Endothelial cell of umbilical vein (primary cell): Measurements from ENCODE around the gene ZNF274. TPM values are rescaled to one million over a fixed set of nuclear protein-coding genes. Genes with fewer than 3 reads are reported as not detected.

ENCODE experiments used
- BruUV-seq: library from RNA; stranded (reverse); fragments of 400-500 nt; replicated peaks from 2 replicates; lab custom pipeline; 2021; lab: Mats Ljungman, UMichigan
- CTCF ChIA-PET: fragments of 300-600, 350-600 bp; sonication (Branson Sonifier 250); formaldehyde crosslinking; loops from one replicate; lab custom pipeline; 2021; ENCODE audit warnings: antibody characterized with exemption, inconsistent platforms; lab: Charles Lee
- POLR2A ChIA-PET: fragments of 300-600, 350-600 bp; sonication (Branson Sonifier 250); formaldehyde crosslinking; loops from one replicate; lab custom pipeline; 2021; ENCODE audit warnings: antibody characterized with exemption, inconsistent platforms; lab: Charles Lee
- DNase-seq: peaks from one replicate; pipeline ENCODE4 v3.0.0-alpha.2; 2011; ENCODE audit warnings: low read depth, low spot score
- FAIRE-seq: peaks from 2 replicates; lab custom pipeline; 2011; peaks lifted over from hg19 to GRCh38; lab: Jason Lieb, UNC
- H2AFZ ChIP-seq: 2 replicates; pipeline ENCODE4 v1.6.0; 2012; ENCODE audit warnings: low read depth, low read length, control low read depth, inconsistent platforms
- H3K27ac ChIP-seq: 2 replicates; pipeline ENCODE4 v1.5.1; 2011; ENCODE audit warnings: low read depth, mild to moderate bottlenecking, control low read depth, low read length, moderate library complexity; ENCODE audit not compliant: insufficient read depth
- H3K27me3 ChIP-seq, 2 experiments: 2 replicates each; pipeline versions ENCODE4 v1.6.0 to v1.6.1; 2011; ENCODE audit warnings: low read length in 2 of 2, mixed read lengths in 1 of 2; ENCODE audit not compliant: control insufficient read depth in 2 of 2, insufficient read depth in 2 of 2
- H3K36me3 ChIP-seq, 2 experiments: 2 replicates in 1 of 2; 3 replicates in 1 of 2; pipeline ENCODE4 v1.5.1; 2011; ENCODE audit warnings: low read length in 2 of 2, mild to moderate bottlenecking in 1 of 2, moderate library complexity in 1 of 2; ENCODE audit not compliant: control insufficient read depth in 2 of 2, insufficient read depth in 2 of 2; ENCODE audit errors: extremely low read depth in 1 of 2
- H3K4me1 ChIP-seq: 3 replicates; pipeline ENCODE4 v1.5.1; 2011; ENCODE audit warnings: mild to moderate bottlenecking, low read length; ENCODE audit not compliant: control insufficient read depth, insufficient read depth; ENCODE audit errors: extremely low read depth
- H3K4me2 ChIP-seq: 2 replicates; pipeline ENCODE4 v1.6.1; 2011; ENCODE audit warnings: low read length, control low read depth, mixed read lengths; ENCODE audit not compliant: insufficient read depth
- H3K4me3 ChIP-seq, 3 experiments: fragments of 200-600 bp in 1 of 3; sonication (generic), shearing (Covaris generic) in 1 of 3; replicated peaks in 1 of 3; 2 replicates each; pipeline ENCODE4 v1.5.1; 2011 to 2016; ENCODE audit warnings: control low read depth in 3 of 3, low read length in 3 of 3, mild to moderate bottlenecking in 2 of 3, inconsistent platforms in 1 of 3, low read depth in 1 of 3, moderate library complexity in 1 of 3; ENCODE audit not compliant: insufficient read depth in 1 of 3
- H3K79me2 ChIP-seq: 2 replicates; pipeline ENCODE4 v1.6.0; 2012; ENCODE audit warnings: low read length, inconsistent platforms; ENCODE audit not compliant: control insufficient read depth, insufficient read depth
- H3K9ac ChIP-seq: replicated peaks from 2 replicates; pipeline ENCODE3; 2011; ENCODE audit warnings: low read length, control low read depth; ENCODE audit not compliant: insufficient read depth; ENCODE audit errors: extremely low read depth
- H3K9me1 ChIP-seq: replicated peaks from 3 replicates; pipeline ENCODE4 v1.6.0; 2011; ENCODE audit warnings: mild to moderate bottlenecking, low read length; ENCODE audit not compliant: control insufficient read depth, insufficient read depth; ENCODE audit errors: extremely low read depth
- H3K9me3 ChIP-seq: replicated peaks from 2 replicates; pipeline ENCODE4 v1.5.1; 2012; ENCODE audit warnings: low read length, inconsistent platforms; ENCODE audit not compliant: control insufficient read depth, insufficient read depth
- H4K20me1 ChIP-seq: replicated peaks from 2 replicates; pipeline ENCODE3; 2011; ENCODE audit warnings: mild to moderate bottlenecking, low read length; ENCODE audit not compliant: control insufficient read depth, insufficient read depth; ENCODE audit errors: extremely low read depth
- CTCF ChIP-seq, 2 donors: IDR thresholded peaks; 1 replicate in 1 of 2; 2 replicates in 1 of 2; pipeline ENCODE4 v1.5.1; 2011; ENCODE audit warnings: low read length in 2 of 2, mild to moderate bottlenecking in 2 of 2, moderate library complexity in 2 of 2, control low read depth in 1 of 2, inconsistent platforms in 1 of 2, low read depth in 1 of 2; ENCODE audit not compliant: insufficient read depth in 1 of 2; ENCODE audit errors: extremely low read depth in 1 of 2
- EZH2 ChIP-seq: IDR thresholded peaks from 2 replicates; pipeline ENCODE4 v1.6.1; 2012; ENCODE audit warnings: borderline replicate concordance, low read depth, mild to moderate bottlenecking, moderate library complexity, low read length, inconsistent platforms; ENCODE audit not compliant: severe bottlenecking
- FOS ChIP-seq: IDR thresholded peaks from 2 replicates; pipeline ENCODE4 v1.6.1; 2011; ENCODE audit warnings: mild to moderate bottlenecking, low read length, moderate library complexity, borderline replicate concordance; ENCODE audit not compliant: insufficient read depth
- GATA2 ChIP-seq: IDR thresholded peaks from 2 replicates; pipeline ENCODE4 v1.7.0; 2011; ENCODE audit warnings: low read depth, mild to moderate bottlenecking, moderate library complexity, mixed read lengths, low read length; ENCODE audit not compliant: insufficient read length, insufficient read depth
- JUN ChIP-seq: IDR thresholded peaks from 2 replicates; pipeline ENCODE4 v1.6.1; 2011; ENCODE audit warnings: borderline replicate concordance, low read depth; ENCODE audit not compliant: insufficient read length, insufficient read depth
- MAX ChIP-seq: IDR thresholded peaks from 2 replicates; pipeline ENCODE4 v1.6.1; 2011; ENCODE audit not compliant: insufficient read depth, insufficient read length
- MYC ChIP-seq: IDR thresholded peaks from one replicate; pipeline ENCODE4 v1.6.1; 2011; ENCODE audit warnings: mild to moderate bottlenecking, low read depth, low read length
- POLR2A ChIP-seq: IDR thresholded peaks from 2 replicates; pipeline ENCODE4 v1.6.1; 2012; ENCODE audit warnings: low read depth, mild to moderate bottlenecking, control low read depth, low read length
- POLR2AphosphoS5 ChIP-seq: IDR thresholded peaks from 2 replicates; pipeline ENCODE4 v1.6.1; 2012; ENCODE audit warnings: low read depth, mild to moderate bottlenecking, control low read depth, low read length, moderate library complexity; ENCODE audit not compliant: insufficient read depth
- dilution Hi-C: fragments of 300-500 bp; cut with MboI; formaldehyde crosslinking; loops from one replicate; pipeline ENCODE4 v1.15.0; 2019; ENCODE audit warnings: low sequenced_read_pairs; ENCODE audit not compliant: extremely low pct_ligation_motif_present
- intact Hi-C: fragments of 100-400 bp; cut with micrococcal nuclease; formaldehyde crosslinking; loops from one replicate; pipeline ENCODE4 v1.10.0; 2022
- polyA plus RNA-seq, 4 experiments: library from polyadenylated mRNA; depleted of rRNA in 3 of 4; stranded (reverse) in 3 of 4; unstranded in 1 of 4; fragments of >200 nt; gene quantifications; 2 replicates each; pipeline versions ENCODE4 v1.2.1 to v1.2.3, GENCODE V29; 2011 to 2012; ENCODE audit warnings: missing spikeins in 1 of 4
- total RNA-seq: library from RNA; stranded (reverse); gene quantifications from 2 replicates; pipeline ENCODE4 v1.2.3, GENCODE V29; 2021

ZNF274 gene
- total and polyA plus RNA-seq, 2 donors (not counting 3 experiments of a cell fraction or from before 2014, with no cell fraction given), result 10.1 to 18.3 TPM

- FAIRE-seq (no peak), DNase-seq (no peak)
- TF ChIP-seq EZH2 (no peak), JUN (no peak), FOS (no peak), MYC (no peak), POLR2AphosphoS5 (no peak), CTCF (IDR thresholded peaks at IDR 0.05; ENCODE audit: extremely low read depth in 1 of 2, insufficient read depth in 1 of 2, low read depth in 1 of 2, low read length in 2 of 2) (no peak), POLR2A (no peak), GATA2 (no peak), MAX (no peak)
- peaks cover 10% of the 10 kb centered on the region for H3K4me1 ChIP-seq
- no peaks in the 10 kb centered on the region for H3K27me3 ChIP-seq
- intact Hi-C loops, result loop anchor here (1.0 to 2.0 kb wide), 8 partner anchors 50 to 291 kb away; partner anchors contain the start of genes ERVK3-1, ZBTB45, ZNF324 and ZNF497
- ChIA-PET POLR2A (interaction anchor here (1.5 kb wide), 1 partner anchor 77 kb away, joined by 5 read pairs; the partner anchor contains the start of gene ERVK3-1), CTCF (interaction anchor here (0.6 to 2.4 kb wide), 9 partner anchors 9 to 84 kb away, joined by 3 to 11 read pairs (median 4); partner anchors contain the start of gene ZNF274)
- peak overlapping the region; percentile 42 for H3K27ac ChIP-seq
- H3K9me3 ChIP-seq, result no peaks in the 10 kb centered on the region
- no peaks in the 10 kb centered on the region for H4K20me1 ChIP-seq
- H3K9me1 ChIP-seq, result no peaks in the 10 kb centered on the region
- H2AFZ ChIP-seq, result peak overlapping the region; percentile 91
- H3K79me2 ChIP-seq, result peaks cover 25% of the 10 kb centered on the region
- H3K36me3 ChIP-seq, result peaks cover 7 to 16% of the 10 kb centered on the region in 2 experiments
- peak overlapping the region; percentile 53 to 66 (median 61) for H3K4me3 ChIP-seq
- TSS peak; percentile 85 for BruUV-seq
- peak overlapping the region; percentile 72 for H3K4me2 ChIP-seq
- dilution Hi-C loops, result no loop called here
- peak overlapping the region; percentile 68 for H3K9ac ChIP-seq
Measured at GRCh38 chr19:58227964-58228584, 45.2 kb downstream of the ZNF274 start.
